PC-9 (cell line): ENCODE measurements around the gene FGB. TPM values are rescaled to one million over a fixed set of nuclear protein-coding genes. Genes with fewer than 3 reads are reported as not detected.

Experiments used
- Bru-seq: library from RNA; stranded (reverse); fragments of 400-500 nt; gene quantifications from one replicate; lab custom pipeline; 2021; lab: Mats Ljungman, UMichigan
- BruChase-seq, 2 experiments: library from RNA; stranded (reverse); fragments of 400-500 nt; gene quantifications; one replicate each; lab custom pipeline; 2021; lab: Mats Ljungman, UMichigan
- BruUV-seq: library from RNA; stranded (reverse); fragments of 400-500 nt; replicated peaks from 2 replicates; lab custom pipeline; 2021; lab: Mats Ljungman, UMichigan
- CTCF ChIA-PET: fragments of 300-600 bp; sonication (Branson Sonifier 250); formaldehyde crosslinking; loops from one replicate; lab custom pipeline; 2022; ENCODE audit warnings: antibody characterized with exemption; lab: Charles Lee
- POLR2A ChIA-PET: fragments of 300-600 bp; sonication (Branson Sonifier 250); formaldehyde crosslinking; loops from one replicate; lab custom pipeline; 2022; ENCODE audit warnings: antibody characterized with exemption; ENCODE audit not compliant: unreplicated experiment; lab: Charles Lee
- DNase-seq, 2 experiments: peaks; one replicate each; pipeline versions ENCODE4 v3.0.0 to v3.0.0-alpha.2; 2015 to 2022; ENCODE audit warnings: mixed read lengths in 1 of 2
- H2AFZ ChIP-seq: fragments of 200-600 bp; sonication (generic); 2 replicates; pipeline ENCODE4 v1.8.1; 2017; ENCODE audit warnings: antibody characterized with exemption
- H3F3A ChIP-seq: fragments of 200-600 bp; sonication (generic); 2 replicates; pipeline ENCODE4 v1.8.1; 2017; ENCODE audit warnings: antibody characterized with exemption, mild to moderate bottlenecking, low read depth; ENCODE audit not compliant: insufficient read depth
- H3K27ac ChIP-seq: fragments of 200-600 bp; sonication (generic); 2 replicates; pipeline ENCODE4 v1.6.1; 2016; ENCODE audit warnings: mixed run types
- H3K27me3 ChIP-seq: fragments of 200-600 bp; sonication (generic); 2 replicates; pipeline ENCODE4 v1.6.1; 2016; ENCODE audit warnings: low read depth, mixed run types; ENCODE audit not compliant: insufficient read depth
- H3K36me3 ChIP-seq: fragments of 200-600 bp; sonication (generic); 2 replicates; pipeline ENCODE4 v1.6.1; 2016; ENCODE audit warnings: low read depth, mixed run types
- H3K4me1 ChIP-seq: fragments of 200-600 bp; sonication (generic); replicated peaks from 2 replicates; pipeline ENCODE4 v1.6.1; 2016; ENCODE audit warnings: mixed run types; ENCODE audit not compliant: insufficient read depth
- H3K4me2 ChIP-seq: fragments of 200-600 bp; sonication (generic); 2 replicates; pipeline ENCODE4 v1.6.1; 2017; ENCODE audit warnings: mixed run types
- H3K4me3 ChIP-seq: fragments of 200-600 bp; sonication (generic); 2 replicates; pipeline ENCODE4 v1.6.1; 2016; ENCODE audit warnings: mixed run types
- H3K79me2 ChIP-seq: fragments of 200-600 bp; sonication (generic); 2 replicates; pipeline ENCODE4 v1.6.1; 2017; ENCODE audit warnings: low read depth, mixed run types
- H3K9me2 ChIP-seq: fragments of 200-600 bp; sonication (generic); 2 replicates; pipeline ENCODE4 v1.8.1; 2017; ENCODE audit warnings: mild to moderate bottlenecking; ENCODE audit not compliant: insufficient read depth
- H3K9me3 ChIP-seq: fragments of 200-600 bp; sonication (generic); 2 replicates; pipeline ENCODE4 v1.8.1; 2016; ENCODE audit warnings: low read depth; ENCODE audit not compliant: insufficient read depth
- H4K20me1 ChIP-seq: fragments of 200-600 bp; sonication (generic); 2 replicates; pipeline ENCODE4 v1.8.1; 2017; ENCODE audit not compliant: insufficient read depth
- CTCF ChIP-seq: fragments of 200-600 bp; sonication (generic); conservative IDR thresholded peaks from 2 replicates; pipeline ENCODE4 v1.6.1; 2017; ENCODE audit warnings: mixed run types, antibody characterized with exemption, mild to moderate bottlenecking, moderate library complexity
- EZH2 ChIP-seq: fragments of 200-600 bp; sonication (generic); IDR thresholded peaks from 2 replicates; pipeline ENCODE4 v1.8.0; 2017; ENCODE audit warnings: antibody characterized with exemption, low read depth
- intact Hi-C: fragments of 100-400 bp; cut with micrococcal nuclease; formaldehyde crosslinking; loops from one replicate; pipeline ENCODE4 v1.10.0; 2022; ENCODE audit not compliant: unreplicated experiment
- long read RNA-seq: library from polyadenylated mRNA; stranded (forward); transcript quantifications from one replicate; pipeline ENCODE4 v2.0.0, GENCODE V29; 2022
- total RNA-seq: library from RNA; stranded (reverse); gene quantifications from 2 replicates; pipeline ENCODE4 v1.2.3, GENCODE V29; 2021

The FGB gene
- total RNA-seq (not detected in 2 replicates), Bru-seq, nascent RNA (not detected), BruChase-seq, experiment 1, labeled RNA remaining after a 2-hour chase (not detected), BruChase-seq, experiment 2, labeled RNA remaining after a 6-hour chase (not detected)
- long read RNA-seq, result 0 reads

DNA sequence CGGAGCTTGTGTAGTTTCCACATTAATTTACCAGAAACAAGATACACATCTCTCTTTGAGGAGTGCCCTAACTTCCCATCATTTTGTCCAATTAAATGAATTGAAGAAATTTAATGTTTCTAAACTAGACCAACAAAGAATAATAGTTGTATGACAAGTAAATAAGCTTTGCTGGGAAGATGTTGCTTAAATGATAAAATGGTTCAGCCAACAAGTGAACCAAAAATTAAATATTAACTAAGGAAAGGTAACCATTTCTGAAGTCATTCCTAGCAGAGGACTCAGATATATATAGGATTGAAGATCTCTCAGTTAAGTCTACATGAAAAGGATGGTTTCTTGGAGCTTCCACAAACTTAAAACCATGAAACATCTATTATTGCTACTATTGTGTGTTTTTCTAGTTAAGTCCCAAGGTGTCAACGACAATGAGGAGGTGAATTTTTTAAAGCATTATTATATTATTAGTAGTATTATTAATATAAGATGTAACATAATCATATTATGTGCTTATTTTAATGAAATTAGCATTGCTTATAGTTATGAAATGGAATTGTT lies at the start of gene FGB:
Gene FGB, plus strand, starts transcription at position 315 of the 558 bp plus-strand sequence. Its CDS starts 8 bp downstream, at position 323.
- Histone ChIP-seq H3K27ac (no peak within 1 kb of the TSS), H3K4me2 (no peak within 1 kb of the TSS), H4K20me1 (no peaks in the 10 kb centered on the region), H3K4me3 (no peak within 1 kb of the TSS), H3K4me1 (peaks cover 12% of the 10 kb centered on the region; the same call in 1 of the 2 replicates), H3K79me2 (no peaks in the 10 kb centered on the region), H3K36me3 (no peaks in the 10 kb centered on the region), H3K9me2 (no peaks in the 10 kb centered on the region), H2AFZ (no peak within 1 kb of the TSS), H3K9me3 (no peaks in the 10 kb centered on the region), H3F3A (no peaks in the 10 kb centered on the region), H3K27me3 (no peaks in the 10 kb centered on the region)
- intact Hi-C loops, result no loop called here
- POLR2A ChIA-PET, result no interaction called here
- no peak for TF ChIP-seq CTCF
- TF ChIP-seq EZH2, result no peak
- DNase-seq, result no peak
- BruUV-seq, result no TSS peak
- CTCF ChIA-PET, result interaction anchor here (1.0 kb wide), 2 partner anchors 53 to 56 kb away, joined by 3 to 4 read pairs; no protein-coding TSS in a partner anchor

- DNase-seq, result no peak
- ChIA-PET CTCF (no interaction called here), POLR2A (no interaction called here)
- no peaks in the 10 kb centered on the region for H3K79me2 ChIP-seq
- H3K4me1 ChIP-seq, result no peaks in the 10 kb centered on the region
- H3F3A ChIP-seq, result no peaks in the 10 kb centered on the region
- TF ChIP-seq CTCF, result no peak
- no peak for TF ChIP-seq EZH2
- no peaks in the 10 kb centered on the region for H3K27me3 ChIP-seq
- H2AFZ ChIP-seq, result no peak overlapping the region
- no peaks in the 10 kb centered on the region for H3K36me3 ChIP-seq
- no peak overlapping the region for H3K4me2 ChIP-seq
- H3K4me3 ChIP-seq, result no peak overlapping the region
- no peak overlapping the region for H3K27ac ChIP-seq
- no TSS peak for BruUV-seq
- H4K20me1 ChIP-seq, result no peaks in the 10 kb centered on the region
- intact Hi-C loops, result no loop called here
- H3K9me3 ChIP-seq, result no peaks in the 10 kb centered on the region
- H3K9me2 ChIP-seq, result no peaks in the 10 kb centered on the region
Observed at GRCh38 chr4:154516318-154517029, 46.3 kb upstream of the FGB start.

DNA sequence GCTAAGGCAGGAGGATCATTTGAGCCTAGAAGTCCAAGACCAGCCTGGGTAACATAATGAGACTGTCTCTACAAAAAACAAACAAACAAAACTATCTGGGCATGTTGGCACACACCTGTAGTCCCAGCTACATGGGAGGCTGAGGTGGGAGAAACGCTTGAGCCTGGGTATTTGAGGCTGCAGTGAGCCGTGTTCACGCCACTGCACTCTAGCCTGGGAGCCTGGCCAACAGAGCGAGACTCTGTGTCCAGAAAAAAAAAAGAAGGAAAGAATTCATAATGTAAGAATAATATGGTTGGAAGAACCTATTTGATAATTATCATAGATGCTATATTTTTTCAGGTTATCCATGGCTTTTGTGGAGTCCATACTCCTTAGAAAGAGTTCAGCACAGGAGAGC lies 45.2 kb upstream of the FGB start:
- H3K79me2 ChIP-seq, result no peaks in the 10 kb centered on the region

More for the DNA sequence above, 45.2 kb upstream of the FGB start:
- Histone ChIP-seq H3K27ac (no peak overlapping the region), H3K4me3 (no peak overlapping the region), H2AFZ (no peak overlapping the region), H3F3A (no peaks in the 10 kb centered on the region), H3K9me3 (no peaks in the 10 kb centered on the region), H3K4me1 (no peaks in the 10 kb centered on the region), H4K20me1 (no peaks in the 10 kb centered on the region), H3K9me2 (no peaks in the 10 kb centered on the region), H3K36me3 (no peaks in the 10 kb centered on the region), H3K4me2 (no peak overlapping the region), H3K27me3 (no peaks in the 10 kb centered on the region)
- BruUV-seq, result no TSS peak
- no peak for DNase-seq
- TF ChIP-seq CTCF (no peak), EZH2 (no peak)
- POLR2A ChIA-PET, result interaction anchor here (0.6 kb wide), 1 partner anchor 34 kb away, joined by 3 read pairs; no protein-coding TSS in a partner anchor
- CTCF ChIA-PET, result no interaction called here
- intact Hi-C loops, result no loop called here
